ENCODE data around the gene OTUD4. TPM values are rescaled to one million over a fixed set of nuclear protein-coding genes. Genes with fewer than 3 reads are reported as not detected.
"Not testable (repeated sequence)": the region's sequence is repeated elsewhere in the genome, so short reads cannot be mapped to it uniquely, and the experiment has no call there.

Gene OTUD4
- polyA plus RNA-seq, 6 donors from 2014 or later, result 11.9 to 20.1 (median 15.4) TPM

GRCh38 chr4:145176641-145177432 is 3.6 kb downstream of the OTUD4 start:
- H3K36me3 Mint-ChIP-seq, result peaks cover 0 to 16% of the 10 kb centered on the region in 2 donors
- H3K27me3 Mint-ChIP-seq, result no peaks in the 10 kb centered on the region
- no peak for DNase-seq
- ATAC-seq (ENCODE audit: low read depth in 2 of 2), result no peak
- H3K9me3 Mint-ChIP-seq, result no peaks in the 10 kb centered on the region
- H3K4me3 Mint-ChIP-seq, result peak overlapping the region in 4 of 8 donors; percentile 86 to 95 (median 92)
- peak overlapping the region in 4 of 6 donors; percentile 42 to 98 (median 82) for H3K27ac Mint-ChIP-seq
- H3K4me1 Mint-ChIP-seq, result peaks cover 29 to 48% (median 42%) of the 10 kb centered on the region in 3 donors

- no peaks in the 10 kb centered on the region for H3K27me3 Mint-ChIP-seq
- DNase-seq (no peak), ATAC-seq (ENCODE audit: low read depth in 2 of 2) (no peak)
- peaks cover 19 to 37% (median 35%) of the 10 kb centered on the region in 3 donors for H3K4me1 Mint-ChIP-seq
- peaks cover 0 to 16% of the 10 kb centered on the region in 2 donors for H3K36me3 Mint-ChIP-seq
- no peak overlapping the region for H3K4me3 Mint-ChIP-seq
- no peaks in the 10 kb centered on the region for H3K9me3 Mint-ChIP-seq
- peak overlapping the region in 2 of 6 donors; percentile 42 to 45 for H3K27ac Mint-ChIP-seq
Measured at GRCh38 chr4:145171911-145172310, 8.5 kb downstream of the OTUD4 start.

- Mint-ChIP-seq H3K27me3 (no peaks in the 10 kb centered on the region), H3K4me1 (peaks cover 19 to 37% (median 35%) of the 10 kb centered on the region in 3 donors), H3K9me3 (no peaks in the 10 kb centered on the region), H3K36me3 (peaks cover 0 to 16% of the 10 kb centered on the region in 2 donors), H3K27ac (peak overlapping the region in 5 of 6 donors; percentile 0 to 85 (median 41)), H3K4me3 (no peak overlapping the region)
- no peak for DNase-seq
- ATAC-seq (ENCODE audit: low read depth in 2 of 2), result no peak
Measured at GRCh38 chr4:145170223-145170622, 10.2 kb downstream of the OTUD4 start.

GRCh38 chr4:145168581-145169187 is 11.7 kb downstream of the OTUD4 start:
- H3K9me3 Mint-ChIP-seq, result no peaks in the 10 kb centered on the region
- peaks cover 0 to 6% of the 10 kb centered on the region in 2 donors for H3K36me3 Mint-ChIP-seq
- no peak for DNase-seq
- peaks cover 16 to 29% (median 25%) of the 10 kb centered on the region in 3 donors for H3K4me1 Mint-ChIP-seq
- H3K4me3 Mint-ChIP-seq, result peak overlapping the region in 1 of 8 donors; percentile 29
- peak; percentile 46 to 57 for ATAC-seq (ENCODE audit: low read depth in 2 of 2)
- H3K27ac Mint-ChIP-seq, result peak overlapping the region in 3 of 6 donors; percentile 7 to 70 (median 10)
- no peaks in the 10 kb centered on the region for H3K27me3 Mint-ChIP-seq

DNA sequence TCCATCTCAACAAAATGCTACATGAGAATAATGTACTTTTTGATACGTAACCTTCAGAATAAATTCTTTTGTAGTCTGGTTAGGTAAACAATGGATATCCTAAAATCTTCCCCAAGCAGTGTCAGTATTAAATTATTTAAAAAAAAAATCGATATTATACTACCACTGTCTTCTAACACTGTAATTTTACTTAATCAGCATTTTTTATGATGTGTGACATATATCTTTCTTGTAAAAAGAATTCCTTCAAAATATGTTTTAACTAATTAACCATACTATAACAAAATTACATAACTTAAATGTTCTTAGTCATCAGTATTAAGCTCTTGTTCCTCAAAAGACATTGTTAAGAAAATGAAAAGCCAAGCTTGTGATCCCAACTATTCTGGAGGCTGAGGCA is 12.5 kb downstream of the OTUD4 start:
- ATAC-seq (ENCODE audit: low read depth in 2 of 2), result no peak
- no peak overlapping the region for H3K27ac Mint-ChIP-seq

DNA sequence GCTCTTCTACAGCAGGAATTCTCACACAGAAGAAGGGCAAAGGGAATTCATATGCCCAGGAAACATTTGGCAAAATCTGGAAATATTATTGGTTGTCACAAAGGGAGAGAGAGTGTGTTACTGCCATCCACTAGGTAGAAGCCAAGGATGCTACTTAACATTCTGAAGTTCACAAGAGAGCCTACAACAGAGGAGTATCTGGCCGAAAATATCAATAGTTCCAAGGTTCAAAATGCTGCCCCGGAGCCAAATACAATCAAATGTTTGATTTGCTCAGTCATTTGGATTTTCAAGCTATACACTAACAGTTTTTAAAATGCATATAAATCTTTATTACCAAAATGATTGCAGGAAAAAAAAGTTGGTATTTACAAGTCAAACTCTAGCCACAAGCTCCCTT is 18.8 kb downstream of the OTUD4 start:
- Mint-ChIP-seq H3K4me1 (peaks cover 0 to 4% (median 0%) of the 10 kb centered on the region in 3 donors), H3K36me3 (peaks cover 11 to 13% of the 10 kb centered on the region in 2 donors), H3K27me3 (no peaks in the 10 kb centered on the region), H3K4me3 (no peak overlapping the region), H3K9me3 (no peaks in the 10 kb centered on the region), H3K27ac (peak overlapping the region in 3 of 6 donors; percentile 39 to 82 (median 59))
- no peak for DNase-seq
- ATAC-seq (ENCODE audit: low read depth in 2 of 2), result no peak

More for the DNA sequence above, 12.5 kb downstream of the OTUD4 start:
- Mint-ChIP-seq H3K9me3 (no peaks in the 10 kb centered on the region), H3K4me3 (no peak overlapping the region), H3K4me1 (peaks cover 13 to 25% (median 23%) of the 10 kb centered on the region in 3 donors), H3K27me3 (no peaks in the 10 kb centered on the region), H3K36me3 (peaks cover 0 to 4% of the 10 kb centered on the region in 2 donors)
- DNase-seq, result no peak

DNA sequence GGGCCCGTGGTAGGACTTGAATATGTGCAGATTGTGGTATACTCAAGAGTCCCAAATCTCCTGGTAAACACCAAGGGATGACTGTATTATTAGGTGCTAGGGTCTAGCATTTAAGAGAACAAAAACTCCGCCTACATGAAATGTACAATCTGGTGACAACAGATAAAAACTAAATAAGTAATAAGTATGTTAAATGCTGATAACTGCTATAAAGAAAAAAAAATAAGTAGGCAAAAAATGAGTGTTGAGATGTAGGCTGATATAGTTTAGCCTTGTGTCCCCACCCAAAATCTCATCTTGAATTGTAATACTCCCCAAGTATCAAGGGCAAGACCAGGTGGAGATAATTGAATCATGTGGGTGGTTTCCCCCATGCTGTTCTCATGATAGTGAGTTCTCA is 23.4 kb downstream of the OTUD4 start:
- Mint-ChIP-seq H3K4me1 (peaks cover 4 to 7% (median 7%) of the 10 kb centered on the region in 3 donors), H3K27ac (peak overlapping the region in 2 of 6 donors; percentile 47 to 68)
- no peak for ATAC-seq (ENCODE audit: low read depth in 2 of 2)

DNA sequence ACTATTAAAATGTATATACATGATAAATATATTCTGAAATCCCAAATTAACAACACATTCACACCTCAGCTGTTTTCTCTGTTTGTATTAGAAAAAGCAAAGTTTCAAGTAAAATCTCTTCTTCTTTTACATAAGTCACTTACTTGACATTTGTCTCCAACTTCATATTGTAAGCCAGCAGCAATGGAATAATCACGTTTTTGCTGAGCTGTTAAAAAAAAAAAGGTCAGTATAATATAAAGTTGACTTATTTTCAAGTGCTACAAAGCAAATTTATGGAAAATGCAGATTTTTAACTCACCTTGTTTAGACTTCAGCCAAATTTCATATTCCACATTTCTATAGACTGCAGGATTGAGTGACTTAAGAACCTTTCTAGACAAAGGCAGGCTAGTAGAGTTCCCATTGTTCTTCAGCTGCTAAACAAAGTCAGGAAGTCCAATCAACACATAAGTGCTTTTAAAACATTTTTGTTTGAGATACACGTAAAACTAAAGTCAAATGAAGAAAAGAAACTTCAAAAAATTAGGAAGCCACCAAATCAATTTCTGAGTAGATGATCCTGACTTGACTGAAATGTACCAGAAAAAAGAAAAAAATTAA is 25.0 kb downstream of the OTUD4 start:
- H3K27ac Mint-ChIP-seq, result no peak overlapping the region
- peaks cover 5 to 8% of the 10 kb centered on the region in 2 donors for H3K36me3 Mint-ChIP-seq

More for the DNA sequence above, 23.4 kb downstream of the OTUD4 start:
- Mint-ChIP-seq H3K27me3 (no peaks in the 10 kb centered on the region), H3K36me3 (peaks cover 13 to 19% of the 10 kb centered on the region in 2 donors), H3K4me3 (no peak overlapping the region), H3K9me3 (no peaks in the 10 kb centered on the region)
- DNase-seq, result no peak

DNA sequence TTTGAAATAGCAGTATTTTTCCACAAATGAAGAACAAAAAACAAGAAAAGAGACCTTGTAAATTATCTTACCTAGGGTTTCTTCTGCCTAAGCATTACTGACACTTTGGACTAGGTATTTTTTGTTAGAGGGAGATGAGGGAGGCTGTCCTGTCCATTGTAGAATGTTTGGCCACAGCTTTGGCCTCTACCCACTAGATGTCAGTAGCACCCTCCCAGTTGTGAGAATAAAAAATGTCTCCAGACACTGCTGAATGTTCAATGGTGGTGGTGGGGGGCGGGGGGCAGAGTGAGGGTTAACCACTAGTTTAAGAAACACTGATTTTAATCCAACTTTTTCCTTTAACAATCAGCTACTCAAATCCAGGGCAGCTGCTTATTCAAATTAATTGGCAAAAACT is 25.8 kb downstream of the OTUD4 start:
- peaks cover 8 to 13% of the 10 kb centered on the region in 2 donors for H3K36me3 Mint-ChIP-seq
- H3K4me3 Mint-ChIP-seq, result no peak overlapping the region
- ATAC-seq (ENCODE audit: low read depth in 2 of 2) (peak; percentile 37 to 64), DNase-seq (peak; percentile 17)
- no peaks in the 10 kb centered on the region for H3K9me3 Mint-ChIP-seq
- peaks cover 0 to 7% (median 7%) of the 10 kb centered on the region in 3 donors for H3K4me1 Mint-ChIP-seq
- peak overlapping the region in 3 of 6 donors; percentile 24 to 67 (median 53) for H3K27ac Mint-ChIP-seq
- H3K27me3 Mint-ChIP-seq, result no peaks in the 10 kb centered on the region

More for the DNA sequence above, 25.0 kb downstream of the OTUD4 start:
- H3K27me3 Mint-ChIP-seq, result no peaks in the 10 kb centered on the region
- H3K4me1 Mint-ChIP-seq, result peaks cover 0 to 7% (median 7%) of the 10 kb centered on the region in 3 donors
- no peak for ATAC-seq (ENCODE audit: low read depth in 2 of 2)
- no peak overlapping the region for H3K4me3 Mint-ChIP-seq
- no peaks in the 10 kb centered on the region for H3K9me3 Mint-ChIP-seq
- no peak for DNase-seq

- no peak for DNase-seq
- H3K27ac Mint-ChIP-seq, result peak overlapping the region in 5 of 6 donors; percentile 24 to 64 (median 58)
- peaks cover 8 to 20% of the 10 kb centered on the region in 2 donors for H3K36me3 Mint-ChIP-seq
- ATAC-seq (ENCODE audit: low read depth in 2 of 2), result no peak
- no peak overlapping the region for H3K4me3 Mint-ChIP-seq
- no peaks in the 10 kb centered on the region for H3K9me3 Mint-ChIP-seq
- no peaks in the 10 kb centered on the region for H3K27me3 Mint-ChIP-seq
- peaks cover 0 to 7% (median 7%) of the 10 kb centered on the region in 3 donors for H3K4me1 Mint-ChIP-seq
Measured at GRCh38 chr4:145153904-145154298, 26.5 kb downstream of the OTUD4 start.

DNA sequence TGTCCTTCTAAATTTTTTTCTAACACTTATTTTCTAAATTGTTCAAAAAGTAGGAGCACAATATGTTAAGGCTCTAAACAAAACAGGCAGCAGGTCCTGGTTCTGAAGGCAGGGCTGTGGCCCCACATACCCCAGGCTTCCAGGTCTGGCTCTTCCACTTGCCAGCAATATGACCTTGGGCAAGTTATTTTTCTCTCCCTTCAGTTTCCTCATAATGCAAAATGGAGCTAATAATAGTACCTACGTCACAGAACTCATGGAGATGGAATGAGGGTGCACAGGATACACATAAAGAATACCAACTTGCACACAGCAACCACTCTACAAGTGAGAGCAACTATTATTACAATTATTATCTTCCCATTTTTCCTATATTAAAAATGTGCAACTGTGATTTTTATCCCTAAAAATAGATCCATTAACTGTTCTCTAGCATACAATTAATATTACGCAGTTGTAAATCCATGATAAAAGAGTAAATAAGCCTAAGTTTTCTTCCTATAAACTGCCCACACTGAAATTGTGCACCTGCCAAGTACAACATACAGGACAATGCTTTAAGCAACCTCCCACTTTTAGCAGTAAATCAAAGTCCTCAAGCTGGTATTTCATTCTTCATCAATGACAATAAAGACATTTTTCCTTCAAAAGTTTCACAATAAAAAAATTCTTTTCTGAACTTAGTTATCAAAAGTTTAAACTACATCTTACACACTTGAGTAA is 27.0 kb downstream of the OTUD4 start:
- H3K9me3 Mint-ChIP-seq, result no peaks in the 10 kb centered on the region
- peaks cover 8 to 22% of the 10 kb centered on the region in 2 donors for H3K36me3 Mint-ChIP-seq
- ATAC-seq (ENCODE audit: low read depth in 2 of 2) (no peak), DNase-seq (no peak)
- peak overlapping the region in 1 of 6 donors; percentile 53 for H3K27ac Mint-ChIP-seq
- no peaks in the 10 kb centered on the region for H3K27me3 Mint-ChIP-seq
- no peak overlapping the region for H3K4me3 Mint-ChIP-seq
- peaks cover 0 to 7% (median 7%) of the 10 kb centered on the region in 3 donors for H3K4me1 Mint-ChIP-seq

- H3K4me3 Mint-ChIP-seq, result no peak overlapping the region
- no peaks in the 10 kb centered on the region for H3K9me3 Mint-ChIP-seq
- peaks cover 14 to 35% of the 10 kb centered on the region in 2 donors for H3K36me3 Mint-ChIP-seq
- no peaks in the 10 kb centered on the region for H3K27me3 Mint-ChIP-seq
- no peak for DNase-seq
- no peak for ATAC-seq (ENCODE audit: low read depth in 2 of 2)
- H3K4me1 Mint-ChIP-seq, result peaks cover 0 to 2% (median under 1%) of the 10 kb centered on the region in 3 donors
- H3K27ac Mint-ChIP-seq, result peak overlapping the region in 1 of 6 donors; percentile 47
Measured at GRCh38 chr4:145148980-145149379, 31.4 kb downstream of the OTUD4 start.

DNA sequence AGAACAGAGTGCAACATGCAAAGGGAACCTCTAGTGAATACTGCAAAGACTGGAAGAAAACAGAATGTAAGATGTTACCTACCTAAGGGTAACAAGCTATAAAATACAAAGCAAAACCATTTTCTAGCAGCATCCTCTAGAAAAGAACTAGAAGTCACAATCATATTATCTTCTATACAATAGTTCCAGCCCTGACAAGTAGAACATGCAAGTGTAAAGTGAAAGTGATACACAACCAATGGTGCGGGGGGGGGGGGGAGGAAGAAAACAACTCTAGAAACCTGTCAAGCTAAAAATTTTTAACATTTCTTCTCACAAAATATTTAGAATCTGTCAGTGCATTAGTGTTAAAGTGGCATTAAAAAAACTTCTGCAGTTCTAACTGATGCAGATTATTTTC is 44.2 kb downstream of the OTUD4 start:
- peaks cover 7 to 33% (median 16%) of the 10 kb centered on the region in 3 donors for H3K4me1 Mint-ChIP-seq
- ATAC-seq (ENCODE audit: low read depth in 2 of 2), result peak in 1 of 2 donors; percentile 32
- H3K27me3 Mint-ChIP-seq, DNase-seq, H3K9me3 Mint-ChIP-seq: not testable (repeated sequence)
- peak overlapping the region in 1 of 6 donors; percentile 44 for H3K27ac Mint-ChIP-seq
- H3K36me3 Mint-ChIP-seq, result peaks cover 20 to 33% of the 10 kb centered on the region in 2 donors
- H3K4me3 Mint-ChIP-seq, result peak overlapping the region in 1 of 8 donors; percentile 32
